Measurements from ENCODE around the gene SLC8A2.

DNA sequence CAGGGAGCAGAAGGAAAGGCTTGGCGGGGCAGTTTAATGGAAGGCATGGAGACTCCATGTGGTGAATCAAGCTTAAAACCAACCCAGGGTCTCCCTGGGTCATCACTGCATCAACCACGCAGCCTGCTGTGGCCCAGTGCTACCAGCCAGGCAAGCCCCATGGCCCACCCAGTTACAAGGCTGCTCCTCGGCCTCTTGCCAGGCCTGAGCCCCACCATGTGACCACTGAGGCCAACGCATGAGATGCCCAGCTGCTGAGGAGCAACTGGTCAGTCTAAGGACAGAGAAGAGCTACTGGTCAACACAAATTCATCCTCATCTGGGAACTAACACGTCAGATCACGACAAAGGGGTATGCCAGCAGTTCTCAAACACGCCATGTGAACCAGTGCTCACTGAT is 27.7 kb upstream of the SLC8A2 start:
- TF ChIP-seq CEBPB (IDR thresholded peaks at IDR 0.05; ENCODE audit: low read depth, low read length) (no peak), POLR2A (IDR thresholded peaks at IDR 0.05; ENCODE audit: low read depth, low read length) (no peak), RAD21 (IDR thresholded peaks at IDR 0.05; ENCODE audit: low read length) (no peak)
- TF ChIP-seq, protein P1, sequence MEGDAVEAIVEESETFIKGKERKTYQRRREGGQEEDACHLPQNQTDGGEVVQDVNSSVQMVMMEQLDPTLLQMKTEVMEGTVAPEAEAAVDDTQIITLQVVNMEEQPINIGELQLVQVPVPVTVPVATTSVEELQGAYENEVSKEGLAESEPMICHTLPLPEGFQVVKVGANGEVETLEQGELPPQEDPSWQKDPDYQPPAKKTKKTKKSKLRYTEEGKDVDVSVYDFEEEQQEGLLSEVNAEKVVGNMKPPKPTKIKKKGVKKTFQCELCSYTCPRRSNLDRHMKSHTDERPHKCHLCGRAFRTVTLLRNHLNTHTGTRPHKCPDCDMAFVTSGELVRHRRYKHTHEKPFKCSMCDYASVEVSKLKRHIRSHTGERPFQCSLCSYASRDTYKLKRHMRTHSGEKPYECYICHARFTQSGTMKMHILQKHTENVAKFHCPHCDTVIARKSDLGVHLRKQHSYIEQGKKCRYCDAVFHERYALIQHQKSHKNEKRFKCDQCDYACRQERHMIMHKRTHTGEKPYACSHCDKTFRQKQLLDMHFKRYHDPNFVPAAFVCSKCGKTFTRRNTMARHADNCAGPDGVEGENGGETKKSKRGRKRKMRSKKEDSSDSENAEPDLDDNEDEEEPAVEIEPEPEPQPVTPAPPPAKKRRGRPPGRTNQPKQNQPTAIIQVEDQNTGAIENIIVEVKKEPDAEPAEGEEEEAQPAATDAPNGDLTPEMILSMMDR (conservative IDR thresholded peaks at IDR 0.05; ENCODE audit: low read depth, low read length), result no peak
- TF ChIP-seq, protein P2, sequence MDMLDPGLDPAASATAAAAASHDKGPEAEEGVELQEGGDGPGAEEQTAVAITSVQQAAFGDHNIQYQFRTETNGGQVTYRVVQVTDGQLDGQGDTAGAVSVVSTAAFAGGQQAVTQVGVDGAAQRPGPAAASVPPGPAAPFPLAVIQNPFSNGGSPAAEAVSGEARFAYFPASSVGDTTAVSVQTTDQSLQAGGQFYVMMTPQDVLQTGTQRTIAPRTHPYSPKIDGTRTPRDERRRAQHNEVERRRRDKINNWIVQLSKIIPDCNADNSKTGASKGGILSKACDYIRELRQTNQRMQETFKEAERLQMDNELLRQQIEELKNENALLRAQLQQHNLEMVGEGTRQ (IDR thresholded peaks at IDR 0.05; ENCODE audit: low read depth, low read length), result no peak

Data from IMR-90 (cell line).